C4-2B (cell line): Measurements from ENCODE around the gene PTPRM.
"Not testable (repeated sequence)": the region's sequence is repeated elsewhere in the genome, so short reads cannot be mapped to it uniquely, and the experiment has no call there.

ENCODE experiments used
- H3K27ac ChIP-seq: fragments of 450-650 bp; 2 replicates; pipeline ENCODE4 v1.5.1; 2017
- ZFX ChIP-seq: fragments of 450-650 bp; IDR thresholded peaks from 2 replicates; pipeline ENCODE4 v1.6.1; 2017
- TF ChIP-seq, protein P1 (sequence below): fragments of 450-650 bp; conservative IDR thresholded peaks from 2 replicates; pipeline ENCODE4 v1.5.1; 2017; ENCODE audit warnings: mild to moderate bottlenecking

Gene PTPRM

DNA sequence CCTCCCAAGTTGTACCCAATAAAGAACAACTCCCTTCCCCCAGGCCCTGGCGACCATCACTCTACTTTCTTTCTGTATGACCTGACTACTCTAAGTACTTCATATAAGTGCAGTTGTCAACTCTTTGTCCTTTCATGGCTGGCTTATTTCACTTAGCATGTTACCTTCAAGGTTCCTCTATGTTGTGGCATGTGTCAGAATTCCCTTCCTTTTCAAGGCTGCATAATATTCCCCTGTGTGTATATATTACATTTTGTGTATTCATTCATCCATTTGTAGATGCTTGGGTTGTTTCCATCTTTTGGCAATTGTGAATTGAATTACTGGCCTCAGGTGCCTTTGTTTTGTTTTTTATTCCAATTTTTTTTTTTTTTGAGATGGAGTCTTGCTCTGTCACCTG lies 860.2 kb downstream of the PTPRM start:
- TF ChIP-seq, protein P1, sequence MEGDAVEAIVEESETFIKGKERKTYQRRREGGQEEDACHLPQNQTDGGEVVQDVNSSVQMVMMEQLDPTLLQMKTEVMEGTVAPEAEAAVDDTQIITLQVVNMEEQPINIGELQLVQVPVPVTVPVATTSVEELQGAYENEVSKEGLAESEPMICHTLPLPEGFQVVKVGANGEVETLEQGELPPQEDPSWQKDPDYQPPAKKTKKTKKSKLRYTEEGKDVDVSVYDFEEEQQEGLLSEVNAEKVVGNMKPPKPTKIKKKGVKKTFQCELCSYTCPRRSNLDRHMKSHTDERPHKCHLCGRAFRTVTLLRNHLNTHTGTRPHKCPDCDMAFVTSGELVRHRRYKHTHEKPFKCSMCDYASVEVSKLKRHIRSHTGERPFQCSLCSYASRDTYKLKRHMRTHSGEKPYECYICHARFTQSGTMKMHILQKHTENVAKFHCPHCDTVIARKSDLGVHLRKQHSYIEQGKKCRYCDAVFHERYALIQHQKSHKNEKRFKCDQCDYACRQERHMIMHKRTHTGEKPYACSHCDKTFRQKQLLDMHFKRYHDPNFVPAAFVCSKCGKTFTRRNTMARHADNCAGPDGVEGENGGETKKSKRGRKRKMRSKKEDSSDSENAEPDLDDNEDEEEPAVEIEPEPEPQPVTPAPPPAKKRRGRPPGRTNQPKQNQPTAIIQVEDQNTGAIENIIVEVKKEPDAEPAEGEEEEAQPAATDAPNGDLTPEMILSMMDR = no peak
- TF ChIP-seq ZFX = no peak
- no peak overlapping the region for H3K27ac ChIP-seq

DNA sequence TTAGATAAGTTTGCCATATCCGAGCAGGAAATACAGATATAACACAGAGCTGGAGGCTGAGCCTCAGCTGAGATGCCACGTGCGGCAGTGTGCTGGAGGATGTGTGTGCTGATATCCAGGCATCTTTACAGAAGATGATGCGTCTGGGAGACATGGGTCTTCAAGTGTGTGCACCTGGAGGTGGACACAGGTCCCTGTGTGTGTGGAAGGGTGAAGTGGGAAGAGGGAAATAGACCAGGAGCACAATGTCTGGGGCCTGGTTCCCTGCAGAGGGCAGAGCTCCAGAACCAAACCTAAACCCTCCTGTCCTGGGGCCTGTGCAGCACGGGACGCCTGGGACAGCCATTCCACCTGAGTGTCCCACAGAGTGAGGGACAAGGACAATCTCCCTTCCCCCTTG lies 861.8 kb downstream of the PTPRM start:
- no peak overlapping the region for H3K27ac ChIP-seq
- TF ChIP-seq, protein P1 = no peak
- TF ChIP-seq ZFX = no peak

DNA sequence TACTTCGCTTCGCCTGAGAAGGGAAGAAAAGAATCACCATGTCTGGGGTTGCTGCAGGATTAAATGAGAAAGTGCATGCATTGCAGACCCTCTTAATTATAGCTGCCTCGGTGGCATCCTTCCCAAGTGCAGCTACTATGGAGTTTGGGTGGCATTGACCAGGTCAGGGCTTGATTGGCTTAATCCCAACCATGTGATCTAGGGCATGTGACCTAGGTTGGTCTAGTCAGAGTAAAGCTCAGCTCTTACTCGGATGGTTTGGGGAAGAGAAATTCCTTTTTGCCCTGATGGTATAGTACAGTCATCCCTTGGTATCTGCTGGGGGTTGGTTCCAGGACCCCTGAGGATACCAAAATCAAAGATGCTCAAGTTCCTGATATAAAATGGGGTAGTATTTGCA lies 863.9 kb downstream of the PTPRM start:
- TF ChIP-seq, protein P1 = no peak
- no peak for TF ChIP-seq ZFX
- no peak overlapping the region for H3K27ac ChIP-seq

DNA sequence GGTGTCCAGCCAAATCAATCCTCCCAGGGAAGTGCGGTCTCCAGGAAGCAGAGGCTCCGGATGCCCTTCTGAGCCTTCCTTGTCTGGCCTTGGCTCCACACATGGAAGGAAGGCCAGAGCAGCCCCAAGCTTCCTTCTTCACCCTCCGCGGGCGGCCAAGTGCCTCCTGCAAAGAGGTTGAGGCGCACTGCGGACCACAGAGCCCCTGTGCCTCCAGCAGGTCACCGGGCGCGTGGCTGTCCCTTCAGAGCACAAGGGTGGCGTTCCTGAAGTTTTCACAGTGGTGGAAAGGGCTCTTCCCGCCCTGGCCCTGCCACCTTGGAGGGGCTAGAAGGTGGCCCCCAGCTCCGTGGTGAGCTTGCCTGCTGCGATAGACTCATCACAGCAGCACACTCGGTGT lies 866.2 kb downstream of the PTPRM start:
- TF ChIP-seq ZFX = no peak
- TF ChIP-seq, protein P1 = no peak

DNA sequence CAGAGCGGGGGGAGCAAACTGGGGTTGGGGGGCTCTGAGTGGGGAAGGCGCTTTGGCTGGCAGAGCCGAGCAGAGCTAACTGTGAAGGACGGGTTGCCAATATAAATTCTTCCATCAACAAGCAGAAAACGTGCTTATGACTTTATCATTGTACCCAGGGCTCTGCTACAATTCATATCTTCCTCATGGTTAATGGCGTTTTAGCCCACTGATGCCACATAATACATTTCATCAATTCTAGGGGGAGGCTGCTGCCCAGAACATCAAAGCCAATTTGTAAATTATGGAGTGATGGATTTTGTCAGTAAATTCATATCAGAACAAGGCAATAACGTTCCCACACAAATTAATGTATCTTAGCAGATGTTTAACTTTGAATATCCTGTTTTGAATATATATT lies 866.7 kb downstream of the PTPRM start:
- no peak overlapping the region for H3K27ac ChIP-seq
- TF ChIP-seq, protein P1 = no peak

More for the DNA sequence above, 866.2 kb downstream of the PTPRM start:
- H3K27ac ChIP-seq = no peak overlapping the region

DNA sequence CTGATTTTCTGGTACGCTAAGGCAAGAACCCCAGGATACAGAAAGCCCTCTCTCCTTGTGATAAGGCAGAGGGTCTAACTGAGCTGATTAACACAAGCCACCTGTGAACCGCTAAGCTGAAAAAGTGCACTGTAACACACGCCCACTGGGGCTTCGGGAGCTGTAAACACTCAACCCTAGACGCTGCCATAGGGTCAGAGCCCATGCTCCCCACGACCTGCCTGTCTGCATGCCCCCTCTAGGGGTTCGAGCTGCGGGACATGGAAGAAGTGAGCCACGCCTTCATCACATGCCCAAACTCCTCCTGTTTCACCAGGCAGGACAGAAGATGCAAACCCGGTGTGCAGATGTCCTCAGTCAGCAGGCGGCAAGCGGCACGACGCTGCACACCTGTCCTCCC lies 868.3 kb downstream of the PTPRM start:
- TF ChIP-seq, protein P1 = no peak
- H3K27ac ChIP-seq = no peak overlapping the region

DNA sequence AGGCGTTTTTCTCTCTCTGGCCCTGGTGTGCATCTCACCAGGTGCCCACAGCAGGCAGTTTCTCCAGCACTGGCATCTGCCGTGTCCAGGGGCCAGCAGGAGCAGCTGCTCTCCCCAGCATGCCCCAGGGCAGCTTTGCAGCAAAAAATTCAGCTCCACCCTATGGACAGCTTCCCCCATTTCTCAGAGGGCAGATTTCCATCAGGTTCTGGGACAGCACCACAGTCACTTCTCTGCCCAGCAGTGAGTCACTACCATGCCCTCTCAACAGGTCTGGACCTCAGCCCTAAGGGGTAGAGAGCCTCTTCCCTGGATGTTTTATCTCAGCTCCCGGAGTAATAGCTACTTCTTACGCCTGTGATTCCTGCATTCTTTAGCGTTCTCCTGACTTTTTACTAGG lies 871.9 kb downstream of the PTPRM start:
- no peak overlapping the region for H3K27ac ChIP-seq
- no peak for TF ChIP-seq ZFX
- TF ChIP-seq, protein P1 = no peak

DNA sequence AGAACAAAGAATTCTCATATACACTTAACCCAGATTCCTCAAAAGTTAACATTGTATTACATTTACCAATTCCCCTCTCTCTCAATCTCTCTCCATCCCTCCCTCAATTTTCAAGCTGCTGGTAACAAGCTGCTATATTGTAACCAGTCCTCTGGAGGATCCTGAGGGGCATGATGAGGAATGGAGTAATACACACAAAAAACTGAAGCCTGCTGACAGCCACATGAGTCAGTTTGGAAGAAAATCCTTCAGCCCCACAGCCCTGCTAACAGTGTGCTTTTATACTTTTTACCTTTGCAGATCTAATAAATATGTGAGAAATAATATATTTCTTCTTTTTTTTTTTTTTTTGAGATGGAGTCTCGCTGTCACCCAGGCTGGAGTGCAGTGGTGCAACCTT lies 876.4 kb downstream of the PTPRM start:
- no peak for TF ChIP-seq ZFX
- TF ChIP-seq, protein P1 = no peak
- H3K27ac ChIP-seq = no peak overlapping the region

DNA sequence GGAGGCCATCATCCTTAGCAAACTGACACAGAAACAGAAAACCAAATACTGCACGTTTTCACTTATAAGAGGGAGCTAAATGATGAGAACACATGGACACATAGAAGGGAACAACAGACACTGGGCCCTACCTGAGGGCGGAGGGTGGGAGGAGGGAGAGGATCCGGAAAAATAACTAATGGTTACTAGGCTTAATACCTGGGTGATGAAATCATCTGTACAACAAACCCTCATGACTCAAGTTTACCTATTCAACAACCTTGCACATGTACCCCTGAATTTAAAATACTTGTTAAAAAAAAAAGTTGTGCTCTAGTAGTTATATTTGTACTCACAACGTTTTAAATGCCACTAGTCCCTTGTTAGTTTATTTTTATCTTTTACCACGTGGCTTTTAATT lies 879.8 kb downstream of the PTPRM start:
- H3K27ac ChIP-seq = not testable (repeated sequence)
